Urothelium cell line (cell line): ENCODE measurements around the gene VPREB3.
"Not testable (repeated sequence)": the region's sequence is repeated elsewhere in the genome, so short reads cannot be mapped to it uniquely, and the experiment has no call there.

Source experiments
- DNase-seq: peaks from one replicate; pipeline ENCODE4 v3.0.0; 2011; ENCODE audit warnings: low spot score, mixed read lengths
- FAIRE-seq: peaks from 2 replicates; lab custom pipeline; 2011; peaks lifted over from hg19 to GRCh38; lab: Jason Lieb, UNC

VPREB3 gene

DNA sequence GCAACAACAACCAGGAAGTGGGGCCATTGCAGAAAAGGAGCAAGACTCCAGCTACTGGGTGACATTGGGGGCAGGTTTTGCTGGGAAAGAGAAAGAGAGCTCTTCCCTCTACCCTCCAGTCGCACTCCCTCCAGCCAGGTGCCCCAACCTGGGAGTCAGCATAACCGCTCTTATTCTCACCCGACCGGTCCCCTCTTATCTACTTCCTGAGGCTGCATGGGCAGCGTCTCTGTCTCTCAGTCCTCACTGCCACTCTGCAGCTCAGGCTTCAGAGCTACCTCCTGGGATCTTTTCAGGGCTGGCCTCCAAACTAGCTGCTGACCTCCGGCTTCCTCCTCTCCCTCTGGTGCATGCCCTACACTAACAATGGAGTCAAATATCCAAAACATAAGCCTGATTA is 8.4 kb downstream of the VPREB3 start:
- DNase-seq (no peak), FAIRE-seq (no peak)

- DNase-seq (no peak), FAIRE-seq (no peak)
These were observed 9.7 kb downstream of the VPREB3 start for GRCh38 chr22:23744485-23744884.

- FAIRE-seq (no peak), DNase-seq (no peak)
These were observed 10.2 kb downstream of the VPREB3 start for GRCh38 chr22:23744001-23744400.

DNA sequence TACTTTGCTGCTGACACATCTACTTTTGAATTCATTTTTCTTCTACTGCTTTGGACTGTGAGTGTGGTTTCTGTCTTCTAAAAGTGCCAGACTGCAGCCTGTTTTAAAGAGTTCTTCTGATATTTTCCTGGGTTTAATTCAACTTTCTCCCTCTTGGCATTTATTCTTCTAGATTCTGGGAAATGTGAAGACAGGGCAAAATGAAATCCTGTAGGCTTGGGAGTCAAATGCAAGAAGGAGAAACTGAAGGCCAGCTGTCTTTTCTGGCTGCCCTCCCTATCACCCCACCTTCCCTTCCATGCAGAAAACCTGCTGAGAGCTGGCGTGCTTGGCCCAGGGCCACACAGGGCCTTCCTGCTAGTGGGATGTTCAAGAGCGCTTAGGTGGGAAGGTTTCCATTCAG is 10.9 kb downstream of the VPREB3 start:
- no peak for DNase-seq
- FAIRE-seq: no peak

DNA sequence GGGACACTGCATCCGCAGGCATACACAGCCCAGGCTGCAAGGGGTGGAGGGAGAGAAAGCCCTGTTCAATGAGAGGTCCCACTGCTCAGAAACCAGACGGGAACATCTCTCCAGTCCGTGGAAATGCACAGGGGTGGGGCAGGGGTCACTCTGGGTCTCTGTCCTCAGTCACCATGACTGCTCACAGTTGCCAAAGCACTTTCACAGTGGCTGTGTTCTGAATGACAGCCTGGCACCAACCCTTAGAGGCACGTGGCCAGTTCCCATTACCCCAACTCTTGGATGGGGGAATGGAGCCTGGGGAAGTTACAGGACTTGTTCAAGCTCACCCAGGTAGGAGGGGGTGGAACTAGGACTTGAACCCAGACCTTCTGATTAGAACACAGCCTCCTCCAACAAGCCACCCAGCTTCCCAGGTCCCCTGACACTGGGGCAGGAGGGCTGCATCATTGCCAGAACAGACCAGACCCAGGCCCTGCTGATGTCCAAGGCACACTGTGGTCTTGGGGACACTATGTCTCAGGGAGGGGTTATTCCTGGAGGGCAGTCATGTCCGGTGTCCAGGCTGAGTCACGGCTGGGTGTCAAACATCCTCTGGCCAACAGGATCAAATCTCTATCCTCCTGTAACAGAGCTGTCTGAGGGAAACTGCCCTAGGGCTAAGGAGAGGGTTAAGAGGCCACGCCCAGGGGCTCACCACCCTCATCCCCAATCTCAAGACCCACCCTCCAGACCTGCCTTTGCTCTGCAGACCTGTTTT is 11.5 kb downstream of the VPREB3 start:
- FAIRE-seq (peak; percentile 46), DNase-seq (no peak)

DNA sequence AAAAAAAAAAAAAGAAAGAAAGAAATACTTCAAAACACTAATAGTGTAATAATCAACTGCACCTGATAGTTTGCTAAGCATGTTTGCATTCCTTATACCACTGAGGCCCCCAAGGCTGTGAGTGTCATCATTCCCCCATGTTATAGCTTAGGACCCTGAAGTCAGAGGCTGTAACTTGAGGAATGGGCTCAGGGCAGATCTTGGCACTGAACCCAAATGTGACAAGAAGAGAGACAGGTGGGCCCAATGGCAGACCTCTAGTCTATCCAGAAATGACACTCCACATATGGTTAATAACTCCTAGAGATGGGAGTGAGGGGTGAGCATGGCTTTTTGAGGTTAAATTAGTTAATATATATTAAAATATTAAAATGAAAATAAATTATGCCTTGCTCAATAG is 16.5 kb downstream of the VPREB3 start:
- no peak for FAIRE-seq
- no peak for DNase-seq

DNA sequence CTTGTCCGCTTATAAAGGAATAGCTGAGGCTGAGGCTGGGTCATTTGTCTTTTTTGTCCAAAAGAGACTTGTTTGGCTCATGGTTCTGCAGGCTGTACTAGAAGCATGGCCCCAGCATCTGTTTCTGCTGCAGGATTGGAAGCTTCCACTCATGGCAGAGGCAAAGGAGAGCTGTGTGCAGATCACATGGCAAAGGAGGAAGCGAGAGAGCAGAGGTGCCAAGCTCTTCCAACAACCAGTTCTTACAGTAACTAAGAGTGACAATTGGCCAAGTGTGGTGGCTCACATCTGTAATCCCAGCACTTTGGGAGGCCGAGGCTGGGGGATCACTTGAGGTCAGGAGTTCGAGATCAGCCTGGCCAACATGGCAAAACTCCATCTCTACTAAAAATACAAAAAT is 26.1 kb downstream of the VPREB3 start:
- not testable (repeated sequence) for DNase-seq

GRCh38 chr22:23722724-23723123 is 31.5 kb downstream of the VPREB3 start:
- DNase-seq: no peak
- no peak for FAIRE-seq

More for the DNA sequence above, 26.1 kb downstream of the VPREB3 start:
- not testable (repeated sequence) for FAIRE-seq

- DNase-seq (no peak), FAIRE-seq (no peak)
These were observed 32.1 kb downstream of the VPREB3 start for GRCh38 chr22:23722160-23722559.

- DNase-seq: no peak
- FAIRE-seq: no peak
These were observed 33.4 kb downstream of the VPREB3 start for GRCh38 chr22:23720855-23721254.

- FAIRE-seq (no peak), DNase-seq (no peak)
These were observed 35.7 kb downstream of the VPREB3 start for GRCh38 chr22:23718371-23719165.

DNA sequence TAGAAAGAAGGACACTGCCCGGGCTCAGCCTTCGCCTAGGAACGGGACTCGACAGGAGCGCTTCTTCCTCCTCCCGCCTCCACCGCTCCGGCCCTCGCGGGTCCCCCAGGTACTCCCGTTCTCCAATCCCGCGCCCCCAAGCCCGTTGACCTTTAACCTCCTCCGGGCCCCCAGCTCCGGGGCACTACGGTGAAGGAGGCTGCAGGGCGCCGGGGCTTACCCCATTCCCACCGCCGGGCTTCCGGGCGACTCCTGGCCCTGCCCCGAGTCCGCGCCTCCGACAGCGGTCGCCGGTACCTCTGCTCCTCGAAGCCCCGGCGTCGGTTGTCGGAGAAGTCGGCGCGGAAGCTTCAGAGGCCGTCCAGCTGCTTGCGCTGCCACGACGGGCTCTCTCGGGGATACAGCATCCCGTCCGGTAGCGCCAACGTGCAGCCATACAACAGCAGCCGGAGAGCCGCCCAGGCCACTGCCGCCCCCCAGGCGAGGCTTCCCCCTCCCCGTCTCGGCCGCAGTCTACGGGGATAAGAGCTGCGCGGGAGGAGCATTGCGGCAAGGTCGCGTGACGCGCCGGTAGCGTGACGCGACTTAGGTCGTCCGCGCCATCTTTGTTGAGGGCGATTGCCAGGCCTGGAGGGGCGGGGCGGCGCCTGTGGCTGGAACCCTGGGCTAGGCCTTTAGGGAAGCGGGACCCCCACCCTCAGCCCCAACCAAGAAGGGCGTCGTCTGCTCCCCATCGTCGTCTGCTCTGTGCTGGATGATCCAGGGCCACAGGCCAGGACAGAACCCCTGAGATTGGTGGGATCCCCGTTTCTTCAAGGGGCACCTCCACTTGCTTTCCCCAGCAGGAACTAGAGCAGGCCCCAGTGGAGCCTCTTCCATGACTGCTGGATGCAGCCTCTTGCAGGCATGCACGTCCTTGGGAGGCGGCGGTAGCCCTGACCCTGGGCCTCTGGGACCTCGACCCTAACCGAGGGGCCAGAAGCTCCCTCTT is 37.1 kb downstream of the VPREB3 start:
- DNase-seq (peak; percentile 98), FAIRE-seq (peak; percentile 100)

GRCh38 chr22:23715806-23716375 is 38.3 kb downstream of the VPREB3 start:
- DNase-seq (no peak), FAIRE-seq (no peak)

DNA sequence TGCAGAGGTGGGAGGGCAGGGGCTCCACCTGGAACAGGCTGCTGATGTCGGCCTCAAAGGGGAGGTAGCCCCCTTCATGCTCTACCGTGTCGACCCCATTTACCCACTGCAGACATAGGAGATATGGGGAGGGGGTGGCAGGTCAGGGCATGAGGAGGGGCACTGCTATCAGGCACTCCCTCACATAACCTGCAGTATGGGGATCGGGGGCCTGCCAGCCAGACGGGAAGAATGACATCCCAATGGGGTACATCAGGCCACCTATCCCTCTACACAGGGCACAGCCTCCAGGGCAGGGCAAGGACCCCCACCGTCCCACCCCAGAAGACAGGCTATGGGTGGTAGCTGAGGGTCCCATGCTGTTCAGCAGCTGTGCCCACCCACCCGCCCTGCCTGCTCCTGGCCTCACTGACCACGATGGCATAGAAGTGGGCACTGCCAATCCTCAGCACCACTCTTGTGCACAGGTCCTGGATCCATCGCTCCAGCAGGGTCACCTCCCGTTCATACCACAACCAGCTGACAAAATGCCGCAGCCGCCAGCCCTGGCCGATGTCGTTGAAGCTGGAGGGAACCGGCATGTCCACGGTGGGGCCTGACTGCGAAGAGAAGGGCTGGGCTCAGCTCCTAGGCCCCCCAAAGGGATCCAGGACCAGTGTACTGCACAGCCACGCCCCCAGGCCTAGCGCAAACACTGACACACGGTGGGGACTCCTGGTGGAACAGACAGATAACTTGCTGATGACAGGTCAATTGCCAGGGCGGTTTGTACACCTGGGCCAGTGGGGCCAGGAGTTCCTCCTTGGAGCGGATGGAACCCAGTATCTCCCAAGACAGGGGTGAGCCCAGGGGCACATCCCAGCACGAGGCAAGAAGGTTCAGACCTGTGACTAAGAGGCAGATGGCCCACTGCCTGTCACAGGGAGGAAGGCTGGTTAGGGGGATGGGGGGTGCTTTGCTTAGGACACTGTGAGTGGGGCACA is 39.3 kb downstream of the VPREB3 start:
- FAIRE-seq (peak; percentile 61), DNase-seq (no peak)

- DNase-seq (no peak), FAIRE-seq (peak; percentile 93)
These were observed 40.3 kb downstream of the VPREB3 start for GRCh38 chr22:23713696-23714595.

GRCh38 chr22:23712256-23712655 is 42.0 kb downstream of the VPREB3 start:
- no peak for DNase-seq
- FAIRE-seq: no peak

GRCh38 chr22:23709107-23709506 is 45.1 kb downstream of the VPREB3 start:
- FAIRE-seq (no peak), DNase-seq (no peak)

- no peak for DNase-seq
- FAIRE-seq: no peak
These were observed 46.0 kb downstream of the VPREB3 start for GRCh38 chr22:23708270-23708669.
